ENCODE data around the gene VWA2. TPM values are rescaled to one million over a fixed set of nuclear protein-coding genes. Genes with fewer than 3 reads are reported as not detected.

Gene VWA2
- total RNA-seq, 2 donors from 2014 or later = 1.7 to 2.0 TPM

GRCh38 chr10:114232561-114233176 is 6.4 kb upstream of the VWA2 start:
- Mint-ChIP-seq H3K27me3 (ENCODE audit: insufficient read depth) (peaks cover 3% of the 10 kb centered on the region), H3K36me3 (ENCODE audit: low read depth) (no peaks in the 10 kb centered on the region), H3K4me3 (no peak overlapping the region), H3K9me3 (no peaks in the 10 kb centered on the region), H3K4me1 (peaks cover 2% of the 10 kb centered on the region), H3K27ac (no peak overlapping the region)
- no peak overlapping the region for H3K27ac ChIP-seq (ENCODE audit: low read depth, low read length)
- no peak overlapping the region for H3K4me3 ChIP-seq (ENCODE audit: low read length)
- no peaks in the 10 kb centered on the region for H3K36me3 ChIP-seq (ENCODE audit: control insufficient read depth, insufficient read depth, low read length)
- no peak for TF ChIP-seq CTCF (conservative IDR thresholded peaks at IDR 0.05)
- WGBS, 2 experiments (ENCODE audit: insufficient coverage in 1 of 2, insufficient read length in 1 of 2) = 86 to 90% methylated on average over 4 of the region's 4 CpGs
- peaks cover 5% of the 10 kb centered on the region for H3K27me3 ChIP-seq (ENCODE audit: control insufficient read depth, insufficient read depth, low read length, poor library complexity, severe bottlenecking)
- no peaks in the 10 kb centered on the region for H3K4me1 ChIP-seq (ENCODE audit: control insufficient read depth, insufficient read depth, low read length)
- H3K9ac ChIP-seq (ENCODE audit: extremely low read depth, low read length, poor library complexity, severe bottlenecking) = no peak overlapping the region
- no peaks in the 10 kb centered on the region for H3K9me3 ChIP-seq (ENCODE audit: control insufficient read depth, low read length)
- DNase-seq = no peak

GRCh38 chr10:114233482-114233881 is 5.6 kb upstream of the VWA2 start:
- WGBS, 2 experiments (ENCODE audit: insufficient coverage in 1 of 2, insufficient read length in 1 of 2) = 80 to 84% methylated on average over 6 of the region's 6 CpGs
- H3K4me3 Mint-ChIP-seq = no peak overlapping the region
- no peak for TF ChIP-seq CTCF (conservative IDR thresholded peaks at IDR 0.05)

GRCh38 chr10:114234132-114234531 is 4.9 kb upstream of the VWA2 start:
- H3K4me3 Mint-ChIP-seq = no peak overlapping the region
- H3K27me3 ChIP-seq (ENCODE audit: control insufficient read depth, insufficient read depth, low read length, poor library complexity, severe bottlenecking) = peaks cover 19% of the 10 kb centered on the region
- peaks cover 16% of the 10 kb centered on the region for H3K27me3 Mint-ChIP-seq (ENCODE audit: insufficient read depth)
- H3K4me3 ChIP-seq (ENCODE audit: low read length) = no peak overlapping the region
- H3K36me3 ChIP-seq (ENCODE audit: control insufficient read depth, insufficient read depth, low read length) = no peaks in the 10 kb centered on the region
- no peaks in the 10 kb centered on the region for H3K36me3 Mint-ChIP-seq (ENCODE audit: low read depth)
- H3K9ac ChIP-seq (ENCODE audit: extremely low read depth, low read length, poor library complexity, severe bottlenecking) = no peak overlapping the region
- H3K9me3 Mint-ChIP-seq = no peaks in the 10 kb centered on the region
- H3K27ac ChIP-seq (ENCODE audit: low read depth, low read length) = no peak overlapping the region
- H3K27ac Mint-ChIP-seq = no peak overlapping the region
- H3K9me3 ChIP-seq (ENCODE audit: control insufficient read depth, low read length) = no peaks in the 10 kb centered on the region
- H3K4me1 ChIP-seq (ENCODE audit: control insufficient read depth, insufficient read depth, low read length) = no peaks in the 10 kb centered on the region
- no peak for TF ChIP-seq CTCF (conservative IDR thresholded peaks at IDR 0.05)
- DNase-seq = no peak
- peaks cover 2% of the 10 kb centered on the region for H3K4me1 Mint-ChIP-seq

More at GRCh38 chr10:114233482-114233881, 5.6 kb upstream of the VWA2 start:
- H3K36me3 ChIP-seq (ENCODE audit: control insufficient read depth, insufficient read depth, low read length) = no peaks in the 10 kb centered on the region
- no peaks in the 10 kb centered on the region for H3K4me1 ChIP-seq (ENCODE audit: control insufficient read depth, insufficient read depth, low read length)
- no peak overlapping the region for H3K4me3 ChIP-seq (ENCODE audit: low read length)
- Mint-ChIP-seq H3K4me1 (peaks cover 2% of the 10 kb centered on the region), H3K9me3 (no peaks in the 10 kb centered on the region), H3K27me3 (ENCODE audit: insufficient read depth) (peaks cover 10% of the 10 kb centered on the region), H3K36me3 (ENCODE audit: low read depth) (no peaks in the 10 kb centered on the region), H3K27ac (no peak overlapping the region)
- peaks cover 13% of the 10 kb centered on the region for H3K27me3 ChIP-seq (ENCODE audit: control insufficient read depth, insufficient read depth, low read length, poor library complexity, severe bottlenecking)
- H3K9ac ChIP-seq (ENCODE audit: extremely low read depth, low read length, poor library complexity, severe bottlenecking) = no peak overlapping the region
- no peak for DNase-seq
- H3K9me3 ChIP-seq (ENCODE audit: control insufficient read depth, low read length) = no peaks in the 10 kb centered on the region
- H3K27ac ChIP-seq (ENCODE audit: low read depth, low read length) = no peak overlapping the region
